K562 (cell line): ENCODE data around the gene CPNE1. TPM values are rescaled to one million over a fixed set of nuclear protein-coding genes. Genes with fewer than 3 reads are reported as not detected.

ENCODE experiments used
- ATAC-seq: fragments of 200-7000 bp; cut with Tn5 transposase; 3 replicates; pipeline ENCODE4 v1.9.1; 2020; ENCODE audit warnings: moderate library complexity
- BruUV-seq: library from RNA; stranded (reverse); fragments of 400-500 nt; replicated peaks from 2 replicates; lab custom pipeline; 2021; lab: Mats Ljungman, UMichigan
- CTCF ChIA-PET: fragments of 300-600 bp; formaldehyde crosslinking; extraction: SDS; loops from one replicate; lab custom pipeline; 2021; ENCODE audit warnings: low intra/inter-chr PET ratio; lab: Yijun Ruan, JAX
- POLR2A ChIA-PET: fragments of 300-600, 350-650 bp; sonication (Branson Sonifier 250); formaldehyde crosslinking; extraction: SDS; loops from one replicate; lab custom pipeline; 2021; ENCODE audit warnings: antibody characterized with exemption, inconsistent platforms; lab: Yijun Ruan, JAX
- DNase-seq, 4 experiments: peaks; one replicate each; pipeline versions ENCODE4 v3.0.0 to v3.0.0-alpha.2; 2011 to 2018; ENCODE audit warnings: low spot score in 3 of 4, mixed read lengths in 3 of 4; ENCODE audit errors: extremely low read depth in 1 of 4
- FAIRE-seq: peaks from 2 replicates; lab custom pipeline; 2011; peaks lifted over from hg19 to GRCh38; lab: Jason Lieb, UNC
- H2AFZ ChIP-seq: 2 replicates; pipeline ENCODE4 v1.6.0; 2011; ENCODE audit warnings: low read depth, low read length, control low read depth, inconsistent platforms
- H3K27ac ChIP-seq: fragments of 200-600 bp; 3 replicates; pipeline ENCODE4 v1.8.0; 2011; ENCODE audit warnings: low read depth, mild to moderate bottlenecking, control low read depth, inconsistent platforms, low read length, moderate library complexity, mixed read lengths; ENCODE audit errors: extremely low read depth
- H3K27me3 ChIP-seq, 2 experiments: fragments of 300-600 bp in 1 of 2; 2 replicates in 1 of 2; 3 replicates in 1 of 2; pipeline versions ENCODE4 v1.6.0 to v1.8.0; 2011; ENCODE audit warnings: inconsistent platforms in 2 of 2, low read length in 2 of 2, mild to moderate bottlenecking in 1 of 2, mixed read lengths in 1 of 2, moderate library complexity in 1 of 2; ENCODE audit not compliant: control insufficient read depth in 2 of 2, insufficient read depth in 2 of 2
- H3K36me3 ChIP-seq: fragments of 300-600 bp; 3 replicates; pipeline ENCODE4 v1.8.0; 2011; ENCODE audit warnings: mild to moderate bottlenecking, low read length, inconsistent platforms; ENCODE audit not compliant: control insufficient read depth, insufficient read depth
- H3K4me1 ChIP-seq, 2 experiments: fragments of 200-600 bp in 1 of 2; replicated peaks in 1 of 2; 2 replicates in 1 of 2; 3 replicates in 1 of 2; pipeline versions ENCODE4 v1.5.1 to v1.8.0; 2011; ENCODE audit warnings: inconsistent platforms in 2 of 2, low read length in 2 of 2, mild to moderate bottlenecking in 1 of 2, mixed read lengths in 1 of 2, moderate library complexity in 1 of 2; ENCODE audit not compliant: control insufficient read depth in 2 of 2, insufficient read depth in 2 of 2
- H3K4me2 ChIP-seq: 2 replicates; pipeline ENCODE4 v1.6.1; 2011; ENCODE audit warnings: low read length, control low read depth, inconsistent platforms, mixed read lengths; ENCODE audit not compliant: insufficient read depth
- H3K4me3 ChIP-seq: fragments of 200-600 bp; sonication (generic), shearing (Covaris generic); 2 replicates; pipeline ENCODE4 v1.5.1; 2016; ENCODE audit warnings: control low read depth, inconsistent platforms
- H3K79me2 ChIP-seq: fragments of 200-600 bp; 3 replicates; pipeline ENCODE4 v1.8.0; 2011; ENCODE audit warnings: low read length, inconsistent platforms; ENCODE audit not compliant: control insufficient read depth, insufficient read depth
- H3K9ac ChIP-seq, 2 experiments: 2 replicates each; pipeline versions ENCODE4 v1.6.0 to v1.6.1; 2011; ENCODE audit warnings: low read depth in 2 of 2, low read length in 2 of 2, control low read depth in 1 of 2, inconsistent platforms in 1 of 2, mild to moderate bottlenecking in 1 of 2, mixed read lengths in 1 of 2; ENCODE audit not compliant: insufficient read depth in 1 of 2
- H3K9me1 ChIP-seq: one replicate; pipeline ENCODE4 v1.6.0; 2011; ENCODE audit warnings: inconsistent platforms, mild to moderate bottlenecking, low read length, moderate library complexity; ENCODE audit not compliant: control insufficient read depth, insufficient read depth
- H3K9me3 ChIP-seq: replicated peaks from 2 replicates; pipeline ENCODE4 v1.5.1; 2011; ENCODE audit warnings: low read depth, low read length, inconsistent platforms; ENCODE audit not compliant: control insufficient read depth, insufficient read depth
- H4K20me1 ChIP-seq: replicated peaks from 2 replicates; pipeline ENCODE4 v1.6.1; 2011; ENCODE audit warnings: low read length, inconsistent platforms, mixed read lengths; ENCODE audit not compliant: control insufficient read depth, insufficient read depth
- ARID3B ChIP-seq: fragments of 250-450 bp; sonication (Bioruptor Pico); IDR thresholded peaks from 2 replicates; pipeline ENCODE4 v1.4.0; 2020; ENCODE audit warnings: borderline replicate concordance
- CHAMP1 ChIP-seq: fragments of 450-650 bp; IDR thresholded peaks from 2 replicates; pipeline ENCODE4 v1.6.1; 2016; ENCODE audit warnings: mild to moderate bottlenecking
- CHD1 ChIP-seq: fragments of 200-600 bp; sonication (generic); IDR thresholded peaks from one replicate; pipeline ENCODE4 v1.6.1; 2012; ENCODE audit warnings: mild to moderate bottlenecking, moderate library complexity, low read length, inconsistent platforms
- MED1 ChIP-seq: sonication (generic); formaldehyde crosslinking; IDR thresholded peaks from 2 replicates; pipeline ENCODE4 v1.8.1; 2023; ENCODE audit warnings: missing genetic modification reagents, borderline replicate concordance
- TFAP4 ChIP-seq: sonication (generic); formaldehyde crosslinking; IDR thresholded peaks from 2 replicates; pipeline ENCODE4 v1.8.0; 2022; ENCODE audit warnings: missing genetic modification reagents, mild to moderate bottlenecking, moderate library complexity, borderline replicate concordance
- ZNF263 ChIP-seq: sonication (generic); formaldehyde crosslinking; IDR thresholded peaks from 2 replicates; pipeline ENCODE4 v1.8.0; 2022; ENCODE audit warnings: mild to moderate bottlenecking, missing genetic modification reagents, borderline replicate concordance
- WGBS: fragments of 100-300 bp; shearing (Covaris generic); methylation state at CpG from one replicate; pipeline ENCODE4 v1.1.6; 2016; ENCODE audit warnings: low coverage, mixed read lengths; ENCODE audit not compliant: insufficient coverage; ENCODE audit errors: missing lambda C conversion rate; 5-methylcytosine and 5-hydroxymethylcytosine counted together
- in situ Hi-C: fragments of 300-500 bp; cut with MboI; formaldehyde crosslinking; loops from 4 replicates; pipeline ENCODE4 v1.15.0; 2018; ENCODE audit warnings: inconsistent platforms, mixed read lengths
- intact Hi-C: fragments of 100-400 bp; cut with micrococcal nuclease; formaldehyde crosslinking; loops from 2 replicates; pipeline ENCODE4 v1.14.2; 2022
- polyA plus RNA-seq, 8 experiments: library from polyadenylated mRNA; depleted of rRNA in 4 of 8; stranded (reverse) in 5 of 8; unstranded in 3 of 8; fragments of >200 nt; fragmentation: Nextera tagmentation in 2 of 8; fragmentation: Illumina TruSeq in 1 of 8; extraction: Ambion mirVana in 2 of 8; extraction: Trizol in 1 of 8; gene quantifications; 2 replicates each; pipeline versions ENCODE4 v1.2.1 to v1.2.3, GENCODE V29; 2011 to 2014; ENCODE audit warnings: inconsistent platforms in 1 of 8, missing spikeins in 1 of 8
- total RNA-seq, 7 experiments: library from RNA; depleted of rRNA in 6 of 7; stranded (reverse); fragments of >200 nt in 6 of 7; fragmentation: Illumina TruSeq in 2 of 7; extraction: Trizol in 2 of 7; gene quantifications; 2 replicates each; pipeline versions ENCODE4 v1.2.1 to v1.2.3, GENCODE V29; 2011 to 2021; ENCODE audit warnings: low replicate concordance in 1 of 7

Gene CPNE1
- total and polyA plus RNA-seq, 9 of the 15 experiments (the other 6 are each of a cell fraction or from before 2014, with no cell fraction given), result 42.1 to 102 (median 56.0) TPM

GRCh38 chr20:35582741-35583404 lies 81.8 kb downstream of the CPNE1 start:
- Histone ChIP-seq H3K79me2 (no peaks in the 10 kb centered on the region), H3K27ac (no peak overlapping the region), H3K9ac (no peak overlapping the region), H3K4me2 (no peak overlapping the region), H3K36me3 (no peaks in the 10 kb centered on the region), H3K9me1 (no peaks in the 10 kb centered on the region), H4K20me1 (no peaks in the 10 kb centered on the region), H2AFZ (no peak overlapping the region), H3K9me3 (no peaks in the 10 kb centered on the region), H3K4me1 (peaks cover 0 to 5% of the 10 kb centered on the region in 2 experiments; a peak in 3 of 5 replicates), H3K4me3 (no peak overlapping the region), H3K27me3 (no peaks in the 10 kb centered on the region; a peak in 1 of 5 replicates)
- ChIA-PET POLR2A (interaction anchor here (0.6 to 0.9 kb wide), 3 partner anchors 12 to 56 kb away, joined by 3 to 4 read pairs (median 4); no protein-coding TSS in a partner anchor), CTCF (no interaction called here)
- WGBS, result 33% methylated on average over 11 of the region's 12 CpGs
- no TSS peak for BruUV-seq
- no peak for FAIRE-seq
- ATAC-seq, result no peak
- TF ChIP-seq ZNF263, result peak; percentile 51
- no peak for TF ChIP-seq ARID3B
- TF ChIP-seq CHD1, result no peak
- no peak for TF ChIP-seq MED1 (CRISPR knock-in tag)
- no peak for TF ChIP-seq TFAP4 (CRISPR knock-in tag)
- TF ChIP-seq CHAMP1, result no peak
- intact Hi-C loops, result no loop called here
- DNase-seq, result peak in 1 of 4 experiments; percentile 1
- in situ Hi-C loops, result no loop called here
